CD4-positive, alpha-beta T cell treated with Interferon alpha-2 for 1 hour (primary cell): ENCODE results near the gene SLC6A19.

ENCODE experiments used
- DNase-seq, 2 donors: peaks; one replicate each; pipeline ENCODE4 v3.0.0-alpha.2; 2020 to 2022

The SLC6A19 gene

DNA sequence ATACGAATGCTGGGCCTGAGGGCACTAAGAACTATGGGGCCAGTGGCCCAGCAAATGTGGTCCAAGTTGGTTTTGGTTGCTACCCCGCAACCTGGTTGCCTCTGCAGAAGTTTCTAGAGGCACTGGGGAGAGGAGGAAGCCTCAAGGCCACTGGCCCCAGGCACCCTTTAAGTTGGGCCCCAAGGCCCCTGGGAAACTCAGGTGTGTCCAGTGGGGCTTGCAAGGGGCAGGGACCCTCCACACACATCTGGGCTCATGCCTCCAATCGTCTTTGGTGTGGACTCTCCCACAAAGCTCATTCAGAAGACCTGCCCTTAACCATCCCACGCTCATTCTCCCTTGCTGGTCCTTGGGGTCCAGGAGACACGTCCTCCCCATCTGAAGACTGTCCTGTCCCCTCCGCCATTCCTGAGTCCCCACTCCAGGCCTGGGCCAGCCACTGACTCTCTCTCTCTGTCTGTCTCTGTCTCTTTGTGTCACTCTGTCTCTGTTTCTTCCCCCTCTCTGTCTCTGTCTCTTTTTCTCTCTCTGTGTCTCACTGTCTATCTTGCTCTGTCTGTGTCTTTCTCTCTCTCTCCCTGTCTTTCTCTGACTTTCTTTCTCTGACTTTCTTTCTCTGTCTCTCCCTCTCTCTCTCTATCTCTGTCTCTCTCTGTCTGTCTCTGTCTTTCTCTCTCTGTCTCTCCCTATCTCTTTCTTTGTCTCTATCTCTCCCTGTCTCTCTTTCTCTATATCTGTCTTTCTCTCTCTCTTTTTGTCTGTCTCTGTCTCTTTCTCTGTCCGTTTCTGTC, 3.3 kb upstream of the SLC6A19 start:
- DNase-seq: no peak

- DNase-seq: no peak
Observed at GRCh38 chr5:1199340-1199648, 2.1 kb upstream of the SLC6A19 start.

DNA sequence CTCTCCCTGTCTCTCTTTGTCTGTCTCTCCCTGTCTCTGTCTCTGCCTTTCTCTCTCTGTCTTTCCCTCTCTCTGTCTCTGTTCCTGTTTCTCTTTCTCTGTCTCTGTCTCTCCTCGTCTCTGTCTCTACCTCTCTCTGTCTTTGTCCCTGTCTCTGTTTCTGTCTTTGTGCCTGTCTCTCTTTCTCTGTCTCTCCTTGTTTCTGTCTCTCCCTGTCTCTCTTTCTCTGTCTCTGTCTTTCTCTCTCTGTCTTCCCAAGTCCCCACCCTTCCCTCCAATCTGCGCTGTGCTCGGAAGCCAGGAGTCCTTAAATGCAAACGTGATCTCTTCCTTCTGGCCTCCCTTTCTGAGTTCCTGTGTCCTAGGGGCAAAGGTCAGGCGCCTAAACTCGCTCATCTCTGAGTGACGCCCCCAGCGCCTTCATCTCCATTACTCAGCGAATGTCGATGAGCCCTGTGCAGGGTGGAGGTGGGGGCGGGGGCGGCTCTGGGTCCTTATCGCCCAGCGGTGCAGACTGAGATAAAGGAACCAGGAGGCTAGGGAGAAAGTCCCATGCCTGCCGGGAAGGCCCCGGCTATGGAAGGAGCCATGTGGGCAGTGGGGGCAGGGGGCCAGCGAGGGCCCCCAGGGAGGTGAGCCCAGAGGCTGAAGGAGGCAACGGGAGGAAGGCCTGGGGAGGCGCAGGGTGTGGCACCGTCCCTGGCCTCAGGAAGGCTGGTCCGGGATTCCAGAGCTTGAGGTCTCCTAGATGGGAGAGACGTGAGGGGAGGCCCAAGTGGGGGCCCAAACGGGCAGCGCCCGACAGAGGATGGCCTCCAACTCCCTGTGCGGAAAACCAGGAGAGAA, 1.5 kb upstream of the SLC6A19 start:
- DNase-seq: no peak

DNA sequence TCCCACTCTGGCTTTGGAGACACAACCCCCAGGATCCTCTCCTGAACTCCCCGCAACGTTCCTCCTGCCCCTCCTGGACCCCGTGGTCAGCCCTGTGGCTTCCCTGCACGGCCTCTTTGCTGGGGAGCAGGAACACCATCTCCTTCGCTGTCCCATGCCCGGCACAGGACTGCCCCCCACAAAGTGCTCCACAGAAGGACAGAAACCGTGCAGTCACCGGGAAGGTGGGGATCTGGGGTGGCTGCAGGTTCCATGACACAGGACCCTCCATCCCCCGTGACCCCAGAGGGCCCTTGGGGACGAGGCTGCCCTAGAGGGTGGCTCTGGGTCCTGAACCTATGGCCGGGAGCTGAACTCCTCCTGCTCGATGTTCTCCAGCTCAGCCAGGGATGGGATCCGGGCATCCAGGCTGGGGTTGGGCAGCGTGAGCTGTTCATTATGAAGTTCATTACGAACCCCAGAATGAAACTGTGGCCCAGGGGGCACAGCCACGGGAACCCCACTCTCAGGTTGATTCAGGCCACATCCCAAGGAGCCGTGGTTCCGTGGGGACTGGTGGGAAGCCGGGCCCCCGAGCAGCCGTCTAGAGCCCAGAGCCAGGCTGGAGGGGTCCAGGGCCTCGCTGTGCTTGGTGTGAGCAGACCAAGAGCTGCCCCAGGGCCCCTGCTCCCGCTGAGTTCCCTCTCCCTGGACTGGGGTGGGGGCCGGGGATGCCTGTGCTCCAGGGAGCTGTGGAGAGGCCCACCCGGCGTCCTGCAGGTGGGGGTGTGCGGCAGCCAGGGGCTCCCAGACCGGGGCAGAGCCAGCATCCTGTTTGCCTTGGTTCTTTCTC, 684 bp upstream of the SLC6A19 start:
- no peak for DNase-seq

- DNase-seq: no peak
Observed at GRCh38 chr5:1202026-1202797, 817 bp downstream of the SLC6A19 start.

- no peak for DNase-seq
Observed at GRCh38 chr5:1202798-1203185, 1.4 kb downstream of the SLC6A19 start.

DNA sequence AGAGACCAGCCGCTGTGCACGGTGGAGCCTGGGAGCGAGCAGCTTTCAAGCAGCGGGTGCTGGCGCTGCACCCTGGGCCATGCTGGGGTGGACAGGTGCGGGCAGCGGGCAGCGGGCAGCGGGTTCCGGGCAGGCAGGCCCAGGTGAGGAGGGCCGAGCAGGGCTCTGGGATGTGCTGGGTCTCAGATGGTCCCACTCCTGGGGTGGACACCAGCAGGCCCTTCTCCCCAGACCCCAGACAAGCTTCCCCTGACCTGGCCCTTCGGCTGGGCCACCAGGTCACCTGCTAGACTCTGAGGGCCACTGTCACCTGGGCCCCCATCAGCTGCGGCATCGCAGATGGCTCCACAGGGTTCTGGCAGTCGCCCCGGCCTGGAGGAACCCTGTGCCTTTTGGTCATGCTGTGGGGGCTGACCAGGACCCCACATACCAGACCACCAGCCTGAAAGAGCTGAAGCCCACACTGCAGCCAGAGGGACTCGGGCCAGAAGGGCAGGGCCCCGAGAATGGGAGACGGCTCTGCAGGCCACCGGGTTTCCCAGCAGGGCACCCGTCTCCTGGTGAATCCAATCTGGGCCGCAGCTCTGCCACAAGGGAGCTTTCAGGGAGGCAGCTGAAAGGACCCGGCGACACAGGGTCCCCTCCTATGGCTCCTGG, 2.0 kb downstream of the SLC6A19 start:
- DNase-seq: no peak

DNA sequence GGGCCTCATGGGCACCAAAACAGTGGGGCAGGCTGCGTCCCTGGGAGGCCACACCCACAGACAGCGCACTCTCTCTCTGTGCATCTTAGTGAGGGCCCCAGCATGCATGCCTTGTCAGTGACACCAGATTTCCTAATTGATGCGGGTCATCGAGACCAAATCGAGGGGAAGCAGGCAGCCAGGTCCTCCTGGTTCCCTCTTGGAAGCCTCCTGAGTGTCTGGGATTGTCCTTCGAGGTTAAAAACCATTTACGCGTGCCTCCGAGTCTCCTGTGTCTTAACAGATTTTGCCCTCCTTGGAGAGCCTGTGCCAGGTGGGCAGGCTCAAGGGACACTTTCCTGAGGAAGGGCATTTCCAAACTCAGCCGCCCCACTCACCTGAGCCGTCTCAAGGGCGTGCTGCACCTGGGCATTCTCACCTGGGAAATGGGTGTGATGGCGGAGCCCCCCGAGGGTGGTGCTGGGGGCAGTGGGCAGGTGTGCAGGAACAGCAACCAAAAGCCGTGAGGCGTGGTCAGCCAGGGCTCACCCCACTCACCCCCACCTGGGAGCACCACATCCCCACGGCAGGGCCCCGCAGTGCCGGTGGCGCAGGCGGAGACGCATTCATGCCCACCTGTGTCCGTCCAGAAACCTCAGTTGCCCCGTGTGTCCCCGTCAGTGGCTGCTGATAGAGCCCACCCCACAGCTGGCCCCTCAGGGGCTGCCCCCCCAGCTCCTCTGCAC, 2.7 kb downstream of the SLC6A19 start:
- no peak for DNase-seq

GRCh38 chr5:1204693-1205242, 3.4 kb downstream of the SLC6A19 start:
- DNase-seq: no peak

DNA sequence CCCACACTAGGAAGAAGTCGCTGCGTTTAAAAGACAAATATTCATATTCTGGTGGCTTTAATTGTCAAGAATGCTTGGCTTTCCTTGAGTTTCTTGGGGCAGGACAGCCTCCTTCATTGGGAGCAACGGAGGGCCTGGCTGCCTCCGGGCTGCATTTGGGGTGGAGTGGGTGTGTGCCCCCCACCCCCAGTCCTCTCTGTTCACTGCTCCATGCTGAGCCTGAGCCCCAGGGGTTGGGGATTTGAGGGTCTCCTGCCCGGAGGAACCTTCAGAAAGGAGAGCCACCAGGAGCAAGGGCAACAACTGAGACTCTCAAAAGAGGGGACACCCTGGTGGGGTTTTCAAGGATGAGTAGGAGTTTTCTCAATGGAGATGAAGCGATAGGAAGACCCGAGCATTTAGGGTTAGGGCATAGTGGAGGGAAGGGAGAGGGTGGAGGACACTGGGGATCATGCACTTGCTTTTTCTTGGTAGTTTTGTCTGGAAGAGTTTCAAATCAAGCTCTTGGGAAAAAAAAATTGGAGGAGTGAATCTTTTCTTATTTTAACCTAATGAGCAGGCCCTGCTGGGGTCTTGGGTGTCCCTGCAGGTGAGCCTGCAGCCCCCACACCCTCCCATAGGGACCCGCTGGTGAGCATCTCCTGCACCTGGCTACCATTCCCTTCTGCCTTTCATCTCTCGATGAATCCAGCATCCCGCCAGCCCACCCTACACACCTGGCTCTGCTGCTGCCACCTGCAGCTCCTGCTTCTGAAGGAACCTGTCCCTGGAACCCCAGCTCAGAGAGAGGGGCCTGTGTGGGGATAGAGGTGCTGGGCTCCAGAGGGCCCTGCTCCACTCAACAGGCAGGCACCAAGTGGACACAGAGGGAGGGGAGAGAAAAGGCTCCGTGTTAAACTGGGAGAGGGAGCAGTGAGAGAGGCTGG, 4.1 kb downstream of the SLC6A19 start:
- no peak for DNase-seq

DNA sequence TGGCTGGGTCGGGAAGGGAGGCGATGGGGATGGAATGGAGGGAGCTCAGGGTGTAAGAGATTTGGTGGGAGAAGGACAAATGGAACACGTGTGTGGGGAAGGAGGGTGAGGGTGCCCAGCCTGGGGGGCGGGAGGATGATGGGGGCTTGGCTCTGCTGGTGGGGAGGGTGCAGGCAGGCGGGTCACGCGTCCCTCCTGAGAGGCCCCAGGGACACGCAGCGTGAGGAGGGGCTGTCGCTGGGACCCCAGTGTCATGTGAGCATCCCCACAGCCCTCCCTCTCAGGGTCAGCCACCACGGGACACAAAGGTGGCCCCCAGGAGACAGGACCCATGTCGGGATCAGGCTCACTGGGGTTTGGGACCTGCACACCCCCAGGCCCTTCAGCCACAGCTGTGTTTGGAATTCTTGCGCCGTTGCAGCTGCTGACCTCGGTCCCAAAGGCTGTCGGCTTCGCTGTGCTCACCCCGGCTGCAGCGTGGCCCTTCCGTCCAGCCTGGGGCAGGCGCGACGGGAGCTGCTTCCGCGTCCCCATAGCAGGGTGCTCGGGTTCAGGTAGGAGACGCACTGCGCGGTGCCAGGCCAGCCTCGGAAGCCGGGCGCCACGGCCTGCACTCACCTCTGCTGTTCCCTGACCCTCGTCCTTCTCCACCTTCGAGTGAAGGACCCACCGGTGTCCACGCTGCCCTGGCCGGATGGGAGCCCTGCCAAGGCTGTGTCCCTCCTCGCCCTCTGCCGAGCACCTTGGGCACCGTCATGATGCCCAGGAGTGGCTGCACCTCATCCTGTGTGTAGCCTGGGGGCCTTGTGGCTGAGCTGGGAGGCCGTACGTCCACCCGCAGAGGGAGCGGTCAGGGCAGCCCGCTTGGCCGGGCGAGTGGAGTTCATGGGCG, 5.4 kb downstream of the SLC6A19 start:
- no peak for DNase-seq

- no peak for DNase-seq
Observed at GRCh38 chr5:1207555-1207954, 6.2 kb downstream of the SLC6A19 start.

DNA sequence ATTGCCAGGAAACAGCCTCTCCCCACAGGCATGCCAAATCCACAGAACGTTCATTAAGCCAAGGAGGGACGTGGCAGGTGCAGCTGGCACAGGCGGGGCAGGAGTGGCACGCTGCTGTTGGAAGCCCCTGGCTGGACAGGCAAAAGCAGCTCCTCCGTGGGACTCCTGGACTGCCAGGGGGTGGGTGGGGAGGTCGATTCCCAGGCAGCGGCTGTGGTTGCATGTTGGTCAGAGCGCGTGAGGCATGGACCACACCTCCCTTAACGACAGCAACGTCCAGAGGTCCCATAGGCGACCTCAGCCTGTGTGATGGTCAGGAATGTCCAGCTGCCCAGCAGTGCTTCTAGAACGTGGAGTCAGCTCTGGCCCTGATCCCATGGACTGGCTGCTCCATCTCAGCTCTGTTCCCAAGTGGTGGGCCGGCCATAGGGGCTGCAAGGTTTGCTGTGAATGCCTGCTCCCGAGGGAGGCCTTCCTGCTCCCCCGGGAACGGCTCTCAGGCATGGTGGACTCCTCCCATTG, 6.9 kb downstream of the SLC6A19 start:
- no peak for DNase-seq

- DNase-seq: no peak
Observed at GRCh38 chr5:1208743-1209488, 7.5 kb downstream of the SLC6A19 start.

- no peak for DNase-seq
Observed at GRCh38 chr5:1209489-1209852, 8.1 kb downstream of the SLC6A19 start.

- no peak for DNase-seq
Observed at GRCh38 chr5:1209896-1210776, 8.7 kb downstream of the SLC6A19 start.

- DNase-seq: no peak
Observed at GRCh38 chr5:1210832-1211251, 9.4 kb downstream of the SLC6A19 start.
